Stimulated activated naive CD4-positive, alpha-beta T cell treated with Interleukin-2 at 50 U/mL for 16 hours (primary cell): ENCODE data around the gene MYRFL.
"Not testable (repeated sequence)": the region's sequence is repeated elsewhere in the genome, so short reads cannot be mapped to it uniquely, and the experiment has no call there.

Source experiments
- DNase-seq: peaks from one replicate; lab custom pipeline; 2025; lab: John Stamatoyannopoulos, UW

The MYRFL gene

GRCh38 chr12:69824966-69825560, at the start of gene MYRFL:
Gene MYRFL (plus strand): TSS chr12:69825227. CDS start chr12:69825518, 291 bp downstream.
- DNase-seq: no peak

- DNase-seq: no peak
Measured at GRCh38 chr12:69779928-69780327, 45.1 kb upstream of the MYRFL start.

- no peak for DNase-seq
Measured at GRCh38 chr12:69783365-69783764, 41.7 kb upstream of the MYRFL start.

GRCh38 chr12:69789351-69789750, 35.7 kb upstream of the MYRFL start:
- no peak for DNase-seq

- DNase-seq: no peak
Measured at GRCh38 chr12:69792533-69792932, 32.5 kb upstream of the MYRFL start.

GRCh38 chr12:69807101-69807897, 17.7 kb upstream of the MYRFL start:
- not testable (repeated sequence) for DNase-seq

GRCh38 chr12:69810870-69811498, 14.0 kb upstream of the MYRFL start:
- no peak for DNase-seq

GRCh38 chr12:69816082-69816481, 8.9 kb upstream of the MYRFL start:
- DNase-seq: no peak

GRCh38 chr12:69821032-69821455, 4.0 kb upstream of the MYRFL start:
- DNase-seq: no peak

- DNase-seq: no peak
Measured at GRCh38 chr12:69821456-69822159, 3.4 kb upstream of the MYRFL start.

GRCh38 chr12:69822201-69822860, 2.7 kb upstream of the MYRFL start:
- no peak for DNase-seq

- no peak for DNase-seq
Measured at GRCh38 chr12:69824028-69824427, 999 bp upstream of the MYRFL start.

- DNase-seq: no peak
Measured at GRCh38 chr12:69828897-69829296, 3.9 kb downstream of the MYRFL start.

- DNase-seq: no peak
Measured at GRCh38 chr12:69833696-69834095, 8.7 kb downstream of the MYRFL start.

GRCh38 chr12:69834147-69834546, 9.1 kb downstream of the MYRFL start:
- no peak for DNase-seq

GRCh38 chr12:69834576-69834975, 9.5 kb downstream of the MYRFL start:
- DNase-seq: no peak

- DNase-seq: no peak
Measured at GRCh38 chr12:69835081-69835480, 10.1 kb downstream of the MYRFL start.

GRCh38 chr12:69836015-69836414, 11.0 kb downstream of the MYRFL start:
- DNase-seq: no peak

GRCh38 chr12:69837191-69837590, 12.2 kb downstream of the MYRFL start:
- DNase-seq: no peak

- DNase-seq: no peak
Measured at GRCh38 chr12:69837657-69838415, 12.8 kb downstream of the MYRFL start.

GRCh38 chr12:69840727-69841126, 15.7 kb downstream of the MYRFL start:
- no peak for DNase-seq
